ENCODE data around the gene APCDD1L.

Gene APCDD1L

GRCh38 chr20:58479726-58480440 lies 35.3 kb downstream of the APCDD1L start:
- H3K27ac ChIP-seq: no peak overlapping the region

GRCh38 chr20:58478141-58478805 lies 36.9 kb downstream of the APCDD1L start:
- H3K9me3 ChIP-seq (ENCODE audit: control insufficient read depth, low read length): no peaks in the 10 kb centered on the region
- no peak overlapping the region for H3K27ac ChIP-seq
- TF ChIP-seq CTCF (IDR thresholded peaks at IDR 0.05): no peak
- H3K4me2 ChIP-seq (ENCODE audit: low read length): no peak overlapping the region
- H3K9ac ChIP-seq: no peak overlapping the region
- no peaks in the 10 kb centered on the region for H3K79me2 ChIP-seq
- no peak overlapping the region for H2AFZ ChIP-seq
- H3K36me3 ChIP-seq (ENCODE audit: control insufficient read depth, insufficient read depth, low read length): no peaks in the 10 kb centered on the region
- no peak overlapping the region for H3K4me3 ChIP-seq (ENCODE audit: low read depth, low read length)
- H3K27me3 ChIP-seq (ENCODE audit: control insufficient read depth, insufficient read depth, low read length): no peaks in the 10 kb centered on the region
- no peaks in the 10 kb centered on the region for H3K4me1 ChIP-seq

More at GRCh38 chr20:58479726-58480440, 35.3 kb downstream of the APCDD1L start:
- no peaks in the 10 kb centered on the region for H3K9me3 ChIP-seq (ENCODE audit: control insufficient read depth, low read length)
- no peak overlapping the region for H2AFZ ChIP-seq
- no peak for TF ChIP-seq CTCF (IDR thresholded peaks at IDR 0.05)
- H3K4me2 ChIP-seq (ENCODE audit: low read length): no peak overlapping the region
- H3K27me3 ChIP-seq (ENCODE audit: control insufficient read depth, insufficient read depth, low read length): no peaks in the 10 kb centered on the region
- no peaks in the 10 kb centered on the region for H3K4me1 ChIP-seq
- no peaks in the 10 kb centered on the region for H3K36me3 ChIP-seq (ENCODE audit: control insufficient read depth, insufficient read depth, low read length)
- H3K4me3 ChIP-seq (ENCODE audit: low read depth, low read length): no peak overlapping the region
- H3K9ac ChIP-seq: no peak overlapping the region
- H3K79me2 ChIP-seq: no peaks in the 10 kb centered on the region

- Histone ChIP-seq H3K79me2 (no peaks in the 10 kb centered on the region), H3K36me3 (ENCODE audit: control insufficient read depth, insufficient read depth, low read length) (no peaks in the 10 kb centered on the region), H3K9me3 (ENCODE audit: control insufficient read depth, low read length) (no peaks in the 10 kb centered on the region), H2AFZ (no peak overlapping the region), H3K4me1 (no peaks in the 10 kb centered on the region), H3K27ac (no peak overlapping the region), H3K4me2 (ENCODE audit: low read length) (no peak overlapping the region), H3K9ac (no peak overlapping the region), H3K27me3 (ENCODE audit: control insufficient read depth, insufficient read depth, low read length) (no peaks in the 10 kb centered on the region), H3K4me3 (ENCODE audit: low read depth, low read length) (no peak overlapping the region)
- no peak for TF ChIP-seq CTCF (IDR thresholded peaks at IDR 0.05)
These were observed 39.7 kb downstream of the APCDD1L start for GRCh38 chr20:58475466-58475865.

GRCh38 chr20:58473453-58474425 lies 41.5 kb downstream of the APCDD1L start:
- no peaks in the 10 kb centered on the region for H3K27me3 ChIP-seq (ENCODE audit: control insufficient read depth, insufficient read depth, low read length)
- no peak overlapping the region for H3K4me3 ChIP-seq (ENCODE audit: low read depth, low read length)
- H3K9me3 ChIP-seq (ENCODE audit: control insufficient read depth, low read length): no peaks in the 10 kb centered on the region
- no peak overlapping the region for H2AFZ ChIP-seq
- no peak overlapping the region for H3K9ac ChIP-seq
- H3K79me2 ChIP-seq: no peaks in the 10 kb centered on the region
- H3K36me3 ChIP-seq (ENCODE audit: control insufficient read depth, insufficient read depth, low read length): no peaks in the 10 kb centered on the region
- H3K4me2 ChIP-seq (ENCODE audit: low read length): no peak overlapping the region
- no peaks in the 10 kb centered on the region for H3K4me1 ChIP-seq
- no peak overlapping the region for H3K27ac ChIP-seq
- no peak for TF ChIP-seq CTCF (IDR thresholded peaks at IDR 0.05)
